Spleen (tissue), 11 donors: Measurements from ENCODE around the gene YEATS2. TPM values are rescaled to one million over a fixed set of nuclear protein-coding genes. Genes with fewer than 3 reads are reported as not detected.
"Not testable (repeated sequence)": the region's sequence is repeated elsewhere in the genome, so short reads cannot be mapped to it uniquely, and the experiment has no call there.

Source experiments
- DNase-seq: peaks from one replicate; pipeline ENCODE4 v3.0.0-alpha.2; 2020
- H3K27ac ChIP-seq, 8 donors: fragments of 200-600 bp; sonication (generic) in 7 of 8; 1 replicate in 4 of 8; 2 replicates in 4 of 8; pipeline versions ENCODE4 v1.5.0 to v1.8.0; 2016 to 2021; ENCODE audit warnings: inconsistent platforms in 4 of 8, mild to moderate bottlenecking in 4 of 8, moderate library complexity in 1 of 8
- H3K27me3 ChIP-seq, 7 donors: fragments of 200-600 bp; sonication (generic) in 6 of 7; replicated peaks in 1 of 7; 1 replicate in 4 of 7; 2 replicates in 3 of 7; pipeline versions ENCODE4 v1.5.0 to v1.8.0; 2016 to 2021; ENCODE audit warnings: inconsistent platforms in 3 of 7, mild to moderate bottlenecking in 1 of 7
- H3K36me3 ChIP-seq, 6 donors: fragments of 200-600 bp; sonication (generic) in 5 of 6; 1 replicate in 4 of 6; 2 replicates in 2 of 6; pipeline versions ENCODE4 v1.5.0 to v1.8.0; 2016 to 2021; ENCODE audit warnings: inconsistent platforms in 2 of 6
- H3K4me1 ChIP-seq, 6 donors: fragments of 200-600 bp; sonication (generic) in 5 of 6; 1 replicate in 3 of 6; 2 replicates in 3 of 6; pipeline versions ENCODE4 v1.5.0 to v1.8.0; 2016 to 2021; ENCODE audit warnings: inconsistent platforms in 3 of 6
- H3K4me3 ChIP-seq, 8 donors: fragments of 200-600 bp; sonication (generic) in 7 of 8; 1 replicate in 4 of 8; 2 replicates in 4 of 8; pipeline versions ENCODE4 v1.5.0 to v1.8.0; 2016 to 2021; ENCODE audit warnings: inconsistent platforms in 4 of 8, mild to moderate bottlenecking in 4 of 8, moderate library complexity in 2 of 8
- H3K9me3 ChIP-seq, 8 donors: fragments of 200-600 bp; sonication (generic) in 7 of 8; 1 replicate in 4 of 8; 2 replicates in 4 of 8; pipeline versions ENCODE4 v1.5.0 to v1.8.0; 2016 to 2021; ENCODE audit warnings: inconsistent platforms in 4 of 8
- CTCF ChIP-seq, 11 experiments: fragments of 200-600 bp in 7 of 11; fragments of 450-650 bp in 4 of 11; sonication (generic) in 4 of 11; IDR thresholded peaks in 8 of 11; conservative IDR thresholded peaks in 3 of 11; 1 replicate in 7 of 11; 2 replicates in 4 of 11; pipeline versions ENCODE4 v1.4.0 to v1.8.0; 2016 to 2021; ENCODE audit warnings: antibody characterized with exemption in 11 of 11, inconsistent platforms in 4 of 11, mild to moderate bottlenecking in 1 of 11
- POLR2A ChIP-seq, 3 donors: fragments of 450-650 bp; IDR thresholded peaks; one replicate each; pipeline ENCODE4 v1.5.1; 2017; ENCODE audit warnings: antibody characterized with exemption in 3 of 3, mild to moderate bottlenecking in 1 of 3
- POLR2AphosphoS5 ChIP-seq, 3 donors: sonication (generic); formaldehyde crosslinking; IDR thresholded peaks; one replicate each; pipeline ENCODE4 v1.5.1; 2017; ENCODE audit warnings: antibody characterized with exemption in 3 of 3
- WGBS, 5 donors: extraction: QIAGEN DNeasy Blood & Tissue Kit in 3 of 5; methylation state at CpG; one replicate each; pipeline versions ENCODE4 v1.1.5 to v1.1.7; 2013 to 2018; 5-methylcytosine and 5-hydroxymethylcytosine counted together
- intact Hi-C: fragments of 100-400 bp; cut with DNase I; formaldehyde crosslinking; loops from one replicate; pipeline ENCODE4 v1.15.0; 2023; ENCODE audit warnings: low total_unique reads
- polyA plus RNA-seq, 3 donors: library from polyadenylated mRNA; stranded (reverse); fragments of 200-250 nt; gene quantifications; one replicate each; pipeline ENCODE4 v1.2.1, GENCODE V29; 2013
- total RNA-seq, 7 donors: library from RNA; depleted of rRNA in 3 of 7; stranded (reverse); fragments of >200 nt in 3 of 7; fragmentation: NEBNext Ultra II Directional in 4 of 7; extraction: Animal tissue kit (Norgen Biotek cat#: 25700) in 4 of 7; gene quantifications; one replicate each; pipeline versions ENCODE4 v1.1.0 to v1.2.1, GENCODE V29; 2016 to 2021
- donor health status: healthy with polysubstance abuse.
- donor health status: DM: no; HTN: no; CAD: no; lungs with moderate emphysema.
- donor health status: DM: no; HTN: no; CAD: no.
- donor health status: Bipolar disorder and iron deficiency.
- donor health status: healthy.
- donor health status: DM: no; HTN: no; CAD: no.
- donor health status: DM: yes; HTN: yes; CAD: no.

The YEATS2 gene
- total and polyA plus RNA-seq, 10 donors: 4.6 to 33.5 (median 24.9) TPM

GRCh38 chr3:183687705-183688104, 9.9 kb upstream of the YEATS2 start:
- H3K4me1 ChIP-seq: no peaks in the 10 kb centered on the region
- H3K4me3 ChIP-seq: no peak overlapping the region
- intact Hi-C loops: no loop called here
- DNase-seq: no peak
- no peaks in the 10 kb centered on the region for H3K27me3 ChIP-seq
- H3K27ac ChIP-seq: no peak overlapping the region
- TF ChIP-seq POLR2A (IDR thresholded peaks at IDR 0.05) (no peak), CTCF (IDR thresholded peaks at IDR 0.05 in 8 of 11, conservative IDR thresholded peaks at IDR 0.05 in 3 of 11) (no peak), POLR2AphosphoS5 (IDR thresholded peaks at IDR 0.05) (no peak)
- 85 to 96% (median 91%) methylated on average over 6 of the region's 6 CpGs for WGBS, 5 donors
- H3K9me3 ChIP-seq: no peaks in the 10 kb centered on the region
- H3K36me3 ChIP-seq: peaks cover 0 to 4% (median 0%) of the 10 kb centered on the region in 6 donors

DNA sequence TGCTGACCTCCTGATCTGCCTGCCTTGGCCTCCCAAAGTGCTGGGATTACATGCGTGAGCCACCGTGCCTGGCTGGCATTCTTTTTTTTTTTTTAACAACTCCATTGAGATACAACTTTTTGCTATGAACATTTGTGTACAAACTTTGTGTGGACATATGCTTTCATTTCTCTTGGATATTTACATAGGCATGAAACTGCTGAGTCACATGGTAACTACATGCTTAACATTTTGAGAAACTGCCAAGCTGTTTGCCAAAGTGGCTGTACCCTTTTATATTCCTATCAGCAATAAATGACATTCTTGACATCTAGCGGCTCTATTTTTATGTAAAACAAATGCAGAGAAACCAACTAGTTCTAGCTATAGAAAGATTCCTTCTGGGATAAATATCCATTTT, 8.7 kb upstream of the YEATS2 start:
- Histone ChIP-seq H3K4me1 (no peaks in the 10 kb centered on the region), H3K27ac (no peak overlapping the region), H3K36me3 (no peaks in the 10 kb centered on the region), H3K27me3 (no peaks in the 10 kb centered on the region), H3K4me3 (no peak overlapping the region), H3K9me3 (no peaks in the 10 kb centered on the region)
- intact Hi-C loops: no loop called here
- WGBS, 5 donors: 70 to 86% (median 81%) methylated on average over 3 of the region's 3 CpGs
- DNase-seq: no peak
- TF ChIP-seq CTCF (IDR thresholded peaks at IDR 0.05 in 8 of 11, conservative IDR thresholded peaks at IDR 0.05 in 3 of 11): no peak
- no peak for TF ChIP-seq POLR2A (IDR thresholded peaks at IDR 0.05)
- no peak for TF ChIP-seq POLR2AphosphoS5 (IDR thresholded peaks at IDR 0.05)

DNA sequence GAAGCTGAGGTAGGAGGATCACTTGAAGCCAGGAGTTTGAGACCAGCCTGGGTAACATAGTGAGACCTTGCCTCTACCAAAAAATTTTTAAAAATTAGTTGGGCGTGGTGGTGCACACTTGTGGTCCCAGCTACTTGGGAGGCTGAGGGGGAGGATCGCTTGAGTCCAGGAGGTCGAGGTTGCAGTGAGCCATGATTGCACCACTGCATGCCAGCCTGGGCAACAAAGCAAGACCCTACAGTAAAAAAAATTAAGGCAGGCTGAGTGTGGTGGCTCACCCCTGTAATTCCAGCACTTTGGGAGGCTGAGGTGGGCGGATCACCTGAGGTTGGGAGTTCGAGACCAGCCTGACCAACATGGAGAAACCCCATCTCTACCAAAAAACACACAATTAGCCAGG, 8.0 kb upstream of the YEATS2 start:
- WGBS, 5 donors: 93 to 98% (median 95%) methylated on average over 5 of the region's 5 CpGs
- DNase-seq, H3K4me1 ChIP-seq, H3K27ac ChIP-seq, H3K27me3 ChIP-seq, intact Hi-C loops, H3K9me3 ChIP-seq, H3K4me3 ChIP-seq, H3K36me3 ChIP-seq: not testable (repeated sequence)

- TF ChIP-seq POLR2A (IDR thresholded peaks at IDR 0.05) (no peak), POLR2AphosphoS5 (IDR thresholded peaks at IDR 0.05) (no peak), CTCF (IDR thresholded peaks at IDR 0.05 in 8 of 11, conservative IDR thresholded peaks at IDR 0.05 in 3 of 11) (no peak)
- no peaks in the 10 kb centered on the region for H3K27me3 ChIP-seq
- H3K36me3 ChIP-seq: no peaks in the 10 kb centered on the region
- DNase-seq: no peak
- H3K9me3 ChIP-seq: no peaks in the 10 kb centered on the region
- intact Hi-C loops: no loop called here
- no peak overlapping the region for H3K27ac ChIP-seq
- 95 to 97% (median 97%) methylated on average over 11 of the region's 11 CpGs for WGBS, 5 donors
- H3K4me1 ChIP-seq: no peaks in the 10 kb centered on the region
- no peak overlapping the region for H3K4me3 ChIP-seq
Measured at GRCh38 chr3:183690402-183690995, 7.1 kb upstream of the YEATS2 start.

GRCh38 chr3:183692436-183692835, 5.2 kb upstream of the YEATS2 start:
- no peak for TF ChIP-seq CTCF (IDR thresholded peaks at IDR 0.05 in 8 of 11, conservative IDR thresholded peaks at IDR 0.05 in 3 of 11)
- TF ChIP-seq POLR2A (IDR thresholded peaks at IDR 0.05): no peak
- no peak for TF ChIP-seq POLR2AphosphoS5 (IDR thresholded peaks at IDR 0.05)
- DNase-seq: no peak
- Histone ChIP-seq H3K27ac (no peak overlapping the region), H3K27me3 (no peaks in the 10 kb centered on the region), H3K4me1 (peaks cover 3 to 6% (median 4%) of the 10 kb centered on the region in 6 donors), H3K4me3 (no peak overlapping the region), H3K36me3 (no peaks in the 10 kb centered on the region), H3K9me3 (no peaks in the 10 kb centered on the region)
- whole genome bisulfite sequencing, 5 donors: 93 to 96% (median 94%) methylated on average over 10 of the region's 10 CpGs
- intact Hi-C loops: no loop called here
